B cell (primary cell): ENCODE data around the gene SLC1A2.

ENCODE experiments used
- EZH2 ChIP-seq: IDR thresholded peaks from 2 replicates; pipeline ENCODE4 v1.6.1; 2012; ENCODE audit warnings: borderline replicate concordance, low read depth, mild to moderate bottlenecking, moderate library complexity, low read length; ENCODE audit not compliant: insufficient read depth, poor library complexity, severe bottlenecking
- TF ChIP-seq, protein P1 (sequence below): fragments of 200-600 bp; IDR thresholded peaks from one replicate; pipeline ENCODE4 v1.8.0; 2022; ENCODE audit warnings: antibody characterized with exemption, mild to moderate bottlenecking

DNA sequence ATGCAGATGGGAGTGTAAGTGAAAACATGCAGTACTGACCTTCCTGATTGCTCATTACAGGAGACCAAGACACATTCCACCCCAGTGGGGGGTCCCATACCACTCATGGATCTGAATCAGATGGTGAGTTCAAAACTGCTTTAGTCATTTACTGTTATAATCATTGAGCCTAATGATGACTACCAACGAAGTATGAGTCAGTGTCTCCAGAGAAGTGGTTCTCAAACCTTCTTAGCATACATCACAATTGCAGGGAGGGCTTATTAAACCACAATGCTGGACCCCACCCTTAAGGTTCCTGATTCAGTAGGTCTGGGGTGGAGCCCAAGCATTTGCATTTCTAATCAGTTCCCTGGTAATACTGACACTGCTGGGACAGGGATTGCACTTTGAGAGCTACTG is 204.6 kb downstream of the SLC1A2 start:
- TF ChIP-seq, protein P1, sequence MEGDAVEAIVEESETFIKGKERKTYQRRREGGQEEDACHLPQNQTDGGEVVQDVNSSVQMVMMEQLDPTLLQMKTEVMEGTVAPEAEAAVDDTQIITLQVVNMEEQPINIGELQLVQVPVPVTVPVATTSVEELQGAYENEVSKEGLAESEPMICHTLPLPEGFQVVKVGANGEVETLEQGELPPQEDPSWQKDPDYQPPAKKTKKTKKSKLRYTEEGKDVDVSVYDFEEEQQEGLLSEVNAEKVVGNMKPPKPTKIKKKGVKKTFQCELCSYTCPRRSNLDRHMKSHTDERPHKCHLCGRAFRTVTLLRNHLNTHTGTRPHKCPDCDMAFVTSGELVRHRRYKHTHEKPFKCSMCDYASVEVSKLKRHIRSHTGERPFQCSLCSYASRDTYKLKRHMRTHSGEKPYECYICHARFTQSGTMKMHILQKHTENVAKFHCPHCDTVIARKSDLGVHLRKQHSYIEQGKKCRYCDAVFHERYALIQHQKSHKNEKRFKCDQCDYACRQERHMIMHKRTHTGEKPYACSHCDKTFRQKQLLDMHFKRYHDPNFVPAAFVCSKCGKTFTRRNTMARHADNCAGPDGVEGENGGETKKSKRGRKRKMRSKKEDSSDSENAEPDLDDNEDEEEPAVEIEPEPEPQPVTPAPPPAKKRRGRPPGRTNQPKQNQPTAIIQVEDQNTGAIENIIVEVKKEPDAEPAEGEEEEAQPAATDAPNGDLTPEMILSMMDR = no peak
- no peak for TF ChIP-seq EZH2
